Mesenteric fat pad (tissue), 1 donor: ENCODE data around the gene SLC6A13. TPM values are rescaled to one million over a fixed set of nuclear protein-coding genes. Genes with fewer than 3 reads are reported as not detected.
"Not testable (repeated sequence)": the region's sequence is repeated elsewhere in the genome, so short reads cannot be mapped to it uniquely, and the experiment has no call there.

Source experiments
- DNase-seq: peaks from one replicate; pipeline ENCODE4 v3.0.0-alpha.2; 2020; ENCODE audit warnings: low spot score
- total RNA-seq: library from RNA; stranded (reverse); fragmentation: NEBNext Ultra II Directional; extraction: Animal tissue kit (Norgen Biotek cat#: 25700); gene quantifications from one replicate; pipeline ENCODE4 v1.2.1, GENCODE V29; 2021
- donor health status: DM: yes; HTN: yes; CAD: no.

SLC6A13 gene
- total RNA-seq, 1 donor from 2014 or later, result not detected

DNA sequence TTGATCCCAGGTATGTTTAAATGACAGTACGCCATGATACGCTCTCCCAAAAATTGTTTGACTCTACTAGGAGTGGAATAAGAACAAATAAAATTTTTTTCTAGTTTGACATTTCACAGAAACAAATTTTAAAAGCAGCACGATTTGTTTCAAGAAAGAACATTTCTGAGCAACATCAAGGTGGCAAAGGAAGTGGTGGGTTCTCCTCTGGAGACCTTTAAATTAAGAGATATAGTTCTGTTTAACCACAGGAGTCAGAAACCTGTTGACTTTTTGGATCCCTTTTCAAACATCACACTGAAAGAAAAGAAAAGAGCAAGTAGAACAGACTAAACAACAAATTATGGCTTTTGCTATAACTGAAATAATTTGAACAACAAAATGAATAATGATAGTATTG is 2.5 kb upstream of the SLC6A13 start:
- DNase-seq, result no peak

- DNase-seq, result no peak
Measured at GRCh38 chr12:264269-264668, 1.6 kb upstream of the SLC6A13 start.

GRCh38 chr12:263574-263973 is 938 bp upstream of the SLC6A13 start:
- DNase-seq, result no peak

DNA sequence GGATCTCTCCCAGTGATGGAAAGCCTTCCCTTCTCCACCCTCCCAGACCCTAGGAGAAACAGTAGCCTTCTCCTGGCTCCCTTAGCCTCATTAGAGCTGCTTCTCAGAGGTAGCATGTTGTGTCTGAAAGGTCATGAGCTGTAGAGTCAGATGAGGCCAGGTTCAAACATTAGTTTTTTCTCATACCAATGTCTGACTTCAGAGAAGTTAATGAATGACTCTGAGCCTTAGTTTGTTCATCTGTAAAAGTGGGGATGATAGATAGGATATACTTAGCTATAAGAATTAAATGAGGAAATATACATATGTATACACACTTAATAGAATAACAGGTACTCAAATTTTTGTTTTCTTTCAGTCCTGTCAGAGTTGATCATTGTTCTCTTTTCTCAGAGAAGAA is 523 bp downstream of the SLC6A13 start:
- DNase-seq, result no peak

DNA sequence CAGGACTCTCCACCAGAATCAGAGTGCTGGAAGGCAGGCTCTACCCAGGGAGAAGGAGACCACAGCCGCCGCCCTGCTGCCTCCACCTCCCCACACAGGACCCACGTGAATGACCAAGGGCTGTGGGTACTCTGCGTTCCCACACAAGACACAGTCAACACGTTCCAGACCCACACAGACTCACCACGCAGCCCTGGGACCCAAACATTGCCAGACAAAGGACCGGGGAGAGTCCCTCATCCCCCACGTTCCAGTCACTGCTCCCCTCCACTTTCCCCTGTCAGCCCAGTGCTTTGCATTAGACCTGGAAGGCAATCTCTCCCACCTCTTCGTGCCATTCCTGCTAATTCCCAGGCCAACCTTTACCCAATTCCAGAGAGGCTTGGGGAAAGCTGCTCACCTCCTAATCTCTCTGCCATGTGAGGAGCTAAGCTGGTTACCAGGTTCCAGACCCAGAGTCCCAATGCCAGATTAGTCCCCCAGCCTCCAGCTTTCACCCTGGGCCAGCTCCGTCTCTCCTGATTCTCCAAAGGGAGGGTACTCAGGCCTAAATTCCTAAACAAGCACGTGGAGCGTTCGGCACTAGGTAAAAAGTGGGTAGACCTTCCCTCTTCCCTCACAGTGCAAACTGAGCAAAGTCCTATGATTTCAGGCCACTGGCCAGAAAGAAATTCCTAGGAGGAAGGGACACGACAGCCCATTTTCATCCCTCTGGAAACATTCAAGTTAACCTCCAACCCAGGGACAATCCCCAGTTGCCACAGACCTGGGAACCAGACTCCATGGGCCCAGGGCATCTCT is 4.9 kb downstream of the SLC6A13 start:
- DNase-seq, result peak; percentile 85

GRCh38 chr12:256958-257357 is 5.7 kb downstream of the SLC6A13 start:
- no peak for DNase-seq

- no peak for DNase-seq
Measured at GRCh38 chr12:256225-256624, 6.4 kb downstream of the SLC6A13 start.

DNA sequence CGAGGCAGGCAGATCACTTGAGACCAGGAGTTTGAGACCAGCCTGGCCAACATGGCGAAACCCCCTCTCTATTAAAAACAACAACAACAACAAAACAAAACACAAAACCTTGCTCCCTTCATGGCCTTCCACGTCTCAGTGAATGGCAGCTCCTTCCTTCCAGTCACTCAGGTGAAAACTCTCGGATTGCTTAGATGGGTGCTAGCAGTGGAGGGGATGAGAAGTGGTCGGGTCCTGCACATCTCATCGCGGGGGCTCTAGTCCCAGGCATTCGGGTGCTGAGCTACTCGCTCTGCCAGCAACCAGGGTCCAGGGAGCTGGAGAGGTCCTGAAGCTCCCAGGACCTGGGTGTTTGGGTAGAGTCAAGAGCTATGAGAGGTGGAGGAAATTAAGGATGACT is 7.7 kb downstream of the SLC6A13 start:
- DNase-seq, result no peak

- no peak for DNase-seq
Measured at GRCh38 chr12:254039-254438, 8.6 kb downstream of the SLC6A13 start.

DNA sequence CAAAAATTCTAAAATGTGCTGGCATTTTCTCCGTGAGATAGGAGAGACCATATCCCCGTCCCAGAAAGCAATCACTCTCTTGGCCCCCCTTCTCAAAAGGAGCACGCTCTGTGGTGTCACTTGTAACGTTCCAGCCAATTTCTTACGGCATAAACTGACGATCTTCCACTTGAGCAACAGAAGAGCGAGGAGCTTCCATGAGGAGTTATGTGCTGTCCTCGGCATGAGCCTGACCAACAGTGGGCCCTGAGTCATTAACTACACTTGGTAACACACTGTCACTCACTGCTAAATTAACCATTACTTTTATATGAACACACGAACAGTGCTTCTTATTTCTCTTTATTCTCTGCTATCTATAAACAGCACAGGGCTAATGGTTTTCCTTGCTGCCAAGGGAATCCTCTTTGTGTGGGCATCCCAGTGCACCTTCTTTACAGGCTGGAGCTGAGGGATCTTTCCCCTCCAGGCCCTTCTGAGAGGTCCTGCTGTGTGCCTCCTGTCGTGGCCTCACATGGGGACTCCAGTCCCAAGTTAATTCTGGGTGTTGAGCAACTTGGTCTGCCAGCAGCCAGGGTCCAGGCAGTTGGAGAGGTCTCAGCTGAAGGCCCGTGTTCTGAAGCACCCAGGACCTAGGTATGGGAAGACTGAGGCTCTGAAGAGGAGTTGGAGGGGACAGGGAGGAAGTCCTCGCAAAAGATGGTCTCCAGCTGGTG is 9.4 kb downstream of the SLC6A13 start:
- no peak for DNase-seq

GRCh38 chr12:252636-253035 is 10.0 kb downstream of the SLC6A13 start:
- no peak for DNase-seq

GRCh38 chr12:247271-247670 is 15.4 kb downstream of the SLC6A13 start:
- DNase-seq, result no peak

- DNase-seq, result no peak
Measured at GRCh38 chr12:243381-243780, 19.3 kb downstream of the SLC6A13 start.

DNA sequence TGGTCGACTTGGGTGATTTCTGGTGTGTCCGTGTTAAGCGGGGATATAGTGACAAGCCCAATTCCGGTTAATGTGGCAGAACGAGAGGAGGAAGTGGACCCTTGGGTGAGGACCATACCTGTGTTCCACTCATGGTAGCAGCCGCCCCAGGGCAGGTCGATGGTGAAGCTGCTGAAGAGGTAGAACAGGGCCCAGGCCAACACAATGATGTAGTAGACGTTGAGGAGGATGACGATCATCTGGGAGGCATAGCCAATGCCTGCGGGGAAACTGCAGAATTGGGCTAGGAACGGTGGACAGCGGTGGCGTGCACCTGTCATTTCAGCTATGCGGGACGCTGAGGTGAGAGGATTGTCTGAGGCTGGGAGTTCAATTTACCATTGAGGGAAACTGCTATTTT is 20.1 kb downstream of the SLC6A13 start:
- DNase-seq, result peak; percentile 81

DNA sequence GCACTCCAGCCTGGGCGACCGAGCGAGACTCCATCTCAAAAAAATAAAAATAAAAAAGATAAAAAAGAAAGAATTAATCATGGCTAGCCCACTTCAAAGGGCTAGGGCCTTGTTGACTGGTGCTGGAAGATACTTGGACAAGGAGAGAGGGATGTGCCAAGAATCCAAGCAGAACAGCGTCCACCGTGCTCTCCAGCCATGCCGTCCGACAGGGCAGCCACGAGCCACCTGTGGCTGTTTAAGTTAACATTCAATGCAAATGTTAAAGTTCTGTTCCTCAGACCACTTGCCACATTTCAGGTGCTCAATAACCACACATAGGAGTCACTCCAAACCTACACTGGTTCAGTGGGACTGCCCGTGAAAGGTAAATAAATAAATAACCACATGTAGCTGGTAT is 21.4 kb downstream of the SLC6A13 start:
- no peak for DNase-seq

DNA sequence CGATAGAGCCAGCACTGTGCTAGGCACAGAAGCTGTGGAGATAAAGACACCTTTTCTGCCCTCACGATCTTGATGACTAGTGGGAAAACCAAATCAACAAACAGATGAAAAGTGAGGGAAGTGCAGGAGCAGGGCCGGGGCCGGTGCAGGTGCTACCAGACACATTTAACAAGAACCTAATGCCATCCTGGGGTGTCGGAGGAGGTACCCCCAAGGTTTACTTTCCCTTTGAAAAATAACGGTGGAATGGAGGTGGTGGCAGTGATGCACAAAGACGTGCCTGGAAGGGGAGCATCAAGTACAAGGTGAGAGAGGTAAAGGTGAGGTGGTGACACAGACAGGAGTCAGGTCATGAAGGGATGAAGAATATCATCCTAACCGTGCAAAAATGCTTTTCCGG is 22.1 kb downstream of the SLC6A13 start:
- DNase-seq, result no peak

GRCh38 chr12:238736-239398 is 23.8 kb downstream of the SLC6A13 start:
- DNase-seq, result peak; percentile 35

DNA sequence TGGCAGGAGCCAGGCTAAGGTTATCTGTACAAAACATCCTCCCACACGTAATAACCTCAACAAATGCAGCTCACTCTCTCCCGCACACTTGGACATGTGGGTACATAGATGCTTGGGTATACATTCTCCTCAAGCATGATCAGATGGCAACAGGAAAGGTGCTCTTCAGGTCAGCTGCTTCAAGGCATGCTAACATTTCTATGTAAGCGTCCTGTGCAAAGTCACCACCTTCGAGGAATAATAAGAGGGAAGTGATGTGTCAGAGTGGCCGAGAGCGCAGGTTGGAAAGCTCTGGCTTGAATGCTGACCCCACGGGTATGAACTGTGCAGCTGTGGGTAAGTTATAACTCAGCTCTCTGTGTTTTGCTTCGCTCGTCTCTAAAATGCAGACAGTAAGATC is 24.5 kb downstream of the SLC6A13 start:
- DNase-seq, result peak; percentile 55

DNA sequence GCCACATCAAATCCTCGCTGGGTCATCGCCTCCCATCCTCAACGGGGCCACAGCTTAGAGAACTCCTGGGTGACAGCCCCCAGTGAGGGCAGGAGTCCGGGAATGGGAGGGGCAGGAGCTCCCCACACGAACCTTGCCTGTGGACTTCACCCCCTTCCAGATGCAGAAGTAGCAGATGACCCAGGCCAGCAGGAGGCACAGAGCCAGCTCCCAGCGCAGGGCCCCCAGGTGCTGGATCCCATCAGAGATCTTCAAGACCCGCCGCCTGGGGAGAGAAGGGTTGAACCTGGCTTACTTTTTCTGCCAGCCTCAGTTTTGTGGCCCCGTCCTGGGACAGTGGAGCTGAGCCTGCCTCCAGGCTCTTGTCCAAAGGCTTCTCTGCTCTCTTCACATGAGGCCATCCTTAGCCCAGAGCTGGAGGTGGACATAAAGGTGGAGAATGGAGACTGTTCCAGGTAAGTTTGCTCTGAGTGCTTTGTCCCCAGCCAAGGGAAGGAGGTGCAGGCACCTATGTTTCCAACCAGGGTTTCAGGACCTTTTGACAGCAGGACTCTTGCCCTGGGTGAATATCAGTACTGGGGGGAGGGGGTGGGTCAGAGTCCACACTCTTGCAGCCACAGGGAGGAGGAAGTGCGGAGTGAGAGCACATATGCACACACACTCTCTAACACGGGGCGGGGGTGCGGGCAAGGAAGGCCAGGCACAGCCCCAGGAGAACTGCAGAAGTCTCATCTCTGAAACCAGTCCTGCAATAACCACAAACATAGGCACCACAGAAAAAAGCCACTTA is 25.4 kb downstream of the SLC6A13 start:
- peak; percentile 88 for DNase-seq

- DNase-seq, result no peak
Measured at GRCh38 chr12:236445-236844, 26.2 kb downstream of the SLC6A13 start.

DNA sequence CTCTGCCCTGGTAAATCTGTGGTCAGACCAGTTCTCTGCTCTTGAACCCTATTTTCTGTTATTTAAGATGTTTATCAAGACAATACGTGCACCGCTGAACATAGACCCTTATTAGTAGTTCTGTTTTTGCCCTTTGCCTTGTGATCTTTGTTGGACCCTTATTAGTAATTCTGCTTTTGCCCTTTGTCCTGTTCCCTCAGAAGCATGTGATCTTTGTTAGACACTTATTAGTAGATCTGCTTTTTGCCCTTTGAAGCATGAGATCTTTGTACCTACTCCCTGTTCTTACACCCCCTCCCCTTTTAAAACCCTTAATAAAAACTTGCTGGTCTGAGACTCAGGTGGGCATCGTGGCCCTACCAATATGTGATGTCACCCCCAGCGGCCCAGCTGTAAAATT is 26.7 kb downstream of the SLC6A13 start:
- DNase-seq, result not testable (repeated sequence)
